Measurements from ENCODE around the gene SEMA4D. TPM values are rescaled to one million over a fixed set of nuclear protein-coding genes. Genes with fewer than 3 reads are reported as not detected.

The SEMA4D gene
- total and polyA plus RNA-seq, 12 donors, result 2.3 to 51.0 (median 20.2) TPM

GRCh38 chr9:89502671-89503070 lies 4.8 kb upstream of the SEMA4D start:
- H3K27ac ChIP-seq, result peak overlapping the region in 1 of 10 donors; percentile 68
- peaks cover 0 to 43% (median 9%) of the 10 kb centered on the region in 9 donors for H3K4me1 ChIP-seq
- 58 to 62% methylated on average over 5 of the region's 5 CpGs for WGBS, 2 donors
- intact Hi-C loops (cut with DNase I), result no loop called here
- H3K36me3 ChIP-seq, result no peaks in the 10 kb centered on the region
- DNase-seq, result no peak
- TF ChIP-seq, protein P1, sequence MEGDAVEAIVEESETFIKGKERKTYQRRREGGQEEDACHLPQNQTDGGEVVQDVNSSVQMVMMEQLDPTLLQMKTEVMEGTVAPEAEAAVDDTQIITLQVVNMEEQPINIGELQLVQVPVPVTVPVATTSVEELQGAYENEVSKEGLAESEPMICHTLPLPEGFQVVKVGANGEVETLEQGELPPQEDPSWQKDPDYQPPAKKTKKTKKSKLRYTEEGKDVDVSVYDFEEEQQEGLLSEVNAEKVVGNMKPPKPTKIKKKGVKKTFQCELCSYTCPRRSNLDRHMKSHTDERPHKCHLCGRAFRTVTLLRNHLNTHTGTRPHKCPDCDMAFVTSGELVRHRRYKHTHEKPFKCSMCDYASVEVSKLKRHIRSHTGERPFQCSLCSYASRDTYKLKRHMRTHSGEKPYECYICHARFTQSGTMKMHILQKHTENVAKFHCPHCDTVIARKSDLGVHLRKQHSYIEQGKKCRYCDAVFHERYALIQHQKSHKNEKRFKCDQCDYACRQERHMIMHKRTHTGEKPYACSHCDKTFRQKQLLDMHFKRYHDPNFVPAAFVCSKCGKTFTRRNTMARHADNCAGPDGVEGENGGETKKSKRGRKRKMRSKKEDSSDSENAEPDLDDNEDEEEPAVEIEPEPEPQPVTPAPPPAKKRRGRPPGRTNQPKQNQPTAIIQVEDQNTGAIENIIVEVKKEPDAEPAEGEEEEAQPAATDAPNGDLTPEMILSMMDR (IDR thresholded peaks at IDR 0.05), result no peak
- no peak for ATAC-seq
- no peaks in the 10 kb centered on the region for H3K9me3 ChIP-seq
- H3K27me3 ChIP-seq, result no peaks in the 10 kb centered on the region
- no peak overlapping the region for H3K4me3 ChIP-seq

DNA sequence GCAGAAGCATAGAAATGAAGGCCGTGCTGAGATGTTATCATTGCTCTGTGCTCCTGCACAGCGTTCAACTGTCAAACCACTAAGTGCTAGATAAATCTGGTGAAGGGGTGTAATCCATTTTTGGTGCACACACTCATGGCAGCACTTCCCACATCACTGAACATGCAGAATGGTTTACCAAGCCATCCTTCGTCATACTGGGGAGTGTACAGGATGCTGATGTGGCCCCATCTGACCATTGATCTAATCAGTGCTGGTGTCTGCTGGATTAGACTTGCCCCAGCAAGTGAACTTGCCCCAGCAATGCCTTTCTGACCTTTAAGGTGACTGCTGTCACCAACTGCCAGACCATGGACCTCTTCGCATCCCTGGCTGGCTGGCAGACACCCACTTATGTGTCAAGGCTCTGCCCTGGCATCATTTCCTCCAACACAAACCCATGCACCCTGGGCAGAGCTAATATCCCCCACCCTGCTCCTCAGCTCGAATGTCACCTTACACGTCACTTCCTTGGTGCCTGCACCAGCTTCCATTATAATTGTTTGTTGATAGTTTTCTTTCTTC lies 4.2 kb upstream of the SEMA4D start:
- Histone ChIP-seq H3K9me3 (no peaks in the 10 kb centered on the region), H3K4me3 (no peak overlapping the region), H3K27me3 (no peaks in the 10 kb centered on the region), H3K36me3 (no peaks in the 10 kb centered on the region), H3K4me1 (peaks cover 0 to 43% (median 9%) of the 10 kb centered on the region in 9 donors), H3K27ac (peak overlapping the region in 1 of 10 donors; percentile 68)
- ATAC-seq, result no peak
- no peak for DNase-seq
- intact Hi-C loops (cut with DNase I), result no loop called here
- 67 to 68% methylated on average over 6 of the region's 6 CpGs for WGBS, 2 donors
- TF ChIP-seq, protein P1 (IDR thresholded peaks at IDR 0.05), result no peak

- no peaks in the 10 kb centered on the region for H3K36me3 ChIP-seq
- H3K27me3 ChIP-seq, result no peaks in the 10 kb centered on the region
- 79% methylated on average over 12 of the region's 12 CpGs for WGBS, 2 donors
- TF ChIP-seq, protein P1 (IDR thresholded peaks at IDR 0.05), result no peak
- ATAC-seq (no peak), DNase-seq (no peak)
- no peaks in the 10 kb centered on the region for H3K9me3 ChIP-seq
- peak overlapping the region in 1 of 10 donors; percentile 68 for H3K27ac ChIP-seq
- no peak overlapping the region for H3K4me3 ChIP-seq
- H3K4me1 ChIP-seq, result peaks cover 0 to 47% (median 16%) of the 10 kb centered on the region in 9 donors
- intact Hi-C loops (cut with DNase I), result no loop called here
These were observed 3.5 kb upstream of the SEMA4D start for GRCh38 chr9:89501311-89501898.

DNA sequence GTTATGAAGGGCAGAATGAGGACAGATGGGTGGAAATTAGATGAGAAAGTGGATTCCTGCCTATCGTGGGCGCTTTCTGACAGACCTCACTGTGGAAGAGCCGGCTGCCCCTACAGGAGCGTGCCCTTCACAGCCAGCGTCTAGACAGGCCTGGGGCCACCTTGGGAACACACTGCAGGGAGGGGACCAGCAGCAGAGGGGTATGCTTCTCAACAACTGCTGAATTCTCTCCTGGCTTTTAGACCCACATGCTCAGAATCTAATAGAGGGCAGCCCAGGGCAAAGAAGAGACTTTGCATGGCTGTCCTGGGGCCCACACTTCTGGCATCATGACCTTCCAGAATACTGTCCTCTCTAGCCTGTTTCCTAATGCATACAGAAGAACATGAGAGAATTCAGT lies 2.1 kb upstream of the SEMA4D start:
- H3K4me3 ChIP-seq, result no peak overlapping the region
- peaks cover 0 to 54% (median 11%) of the 10 kb centered on the region in 9 donors for H3K4me1 ChIP-seq
- no peaks in the 10 kb centered on the region for H3K27me3 ChIP-seq
- DNase-seq (no peak), ATAC-seq (no peak)
- H3K9me3 ChIP-seq, result no peaks in the 10 kb centered on the region
- TF ChIP-seq, protein P1 (IDR thresholded peaks at IDR 0.05), result no peak
- WGBS, 2 donors, result 90 to 93% methylated on average over 5 of the region's 5 CpGs
- intact Hi-C loops (cut with DNase I), result no loop called here
- H3K36me3 ChIP-seq, result no peaks in the 10 kb centered on the region
- no peak overlapping the region for H3K27ac ChIP-seq

All from heart right ventricle (tissue), 16 donors.